Activated CD8-positive, alpha-beta T cell treated with anti-CD3 and anti-CD28 coated beads for 36 hours (primary cell): ENCODE measurements around the gene HSPB6. TPM values are rescaled to one million over a fixed set of nuclear protein-coding genes. Genes with fewer than 3 reads are reported as not detected.

Experiments used
- ATAC-seq: fragments of 200-7000 bp; cut with Tn5 transposase; one replicate; pipeline ENCODE4 v1.10.0; 2021; ENCODE audit warnings: mild to moderate bottlenecking, moderate library complexity
- CTCF ChIA-PET: fragments of 350-600 bp; sonication (Branson Sonifier 250); formaldehyde crosslinking; loops from one replicate; lab custom pipeline; 2021; ENCODE audit warnings: antibody characterized with exemption; lab: Charles Lee
- POLR2A ChIA-PET: fragments of 350-600 bp; sonication (Branson Sonifier 250); formaldehyde crosslinking; loops from one replicate; lab custom pipeline; 2021; ENCODE audit warnings: antibody characterized with exemption; lab: Charles Lee
- DNase-seq: peaks from one replicate; pipeline ENCODE4 v3.0.0-alpha.2; 2020
- H3K27ac Mint-ChIP-seq: one replicate; pipeline ENCODE4 v1.8.0; 2021; ENCODE audit warnings: mild to moderate bottlenecking, mixed read lengths
- H3K27me3 Mint-ChIP-seq: one replicate; pipeline ENCODE4 v1.8.0; 2021; ENCODE audit warnings: mixed read lengths
- H3K36me3 Mint-ChIP-seq: one replicate; pipeline ENCODE4 v1.8.0; 2021; ENCODE audit warnings: low read depth, mixed read lengths
- H3K4me1 Mint-ChIP-seq: one replicate; pipeline ENCODE4 v1.8.0; 2021; ENCODE audit warnings: low read depth, mixed read lengths
- H3K4me3 Mint-ChIP-seq: one replicate; pipeline ENCODE4 v1.8.0; 2021; ENCODE audit warnings: mild to moderate bottlenecking, moderate library complexity, mixed read lengths
- H3K9me3 Mint-ChIP-seq: one replicate; pipeline ENCODE4 v1.8.0; 2021; ENCODE audit warnings: mixed read lengths
- intact Hi-C: fragments of 100-400 bp; cut with micrococcal nuclease; formaldehyde crosslinking; loops from one replicate; pipeline ENCODE4 v1.10.0; 2022
- total RNA-seq, 2 experiments: library from RNA; stranded (reverse); gene quantifications; one replicate each; pipeline ENCODE4 v1.2.3, GENCODE V29; 2021
- TF ChIP-seq, protein P1 (sequence below): fragments of 200-600 bp; IDR thresholded peaks from one replicate; pipeline ENCODE4 v1.8.0; 2022; ENCODE audit warnings: antibody characterized with exemption, mild to moderate bottlenecking

HSPB6 gene
- total RNA-seq, 2 experiments from 2014 or later, result 0.85 to 0.95 TPM

DNA sequence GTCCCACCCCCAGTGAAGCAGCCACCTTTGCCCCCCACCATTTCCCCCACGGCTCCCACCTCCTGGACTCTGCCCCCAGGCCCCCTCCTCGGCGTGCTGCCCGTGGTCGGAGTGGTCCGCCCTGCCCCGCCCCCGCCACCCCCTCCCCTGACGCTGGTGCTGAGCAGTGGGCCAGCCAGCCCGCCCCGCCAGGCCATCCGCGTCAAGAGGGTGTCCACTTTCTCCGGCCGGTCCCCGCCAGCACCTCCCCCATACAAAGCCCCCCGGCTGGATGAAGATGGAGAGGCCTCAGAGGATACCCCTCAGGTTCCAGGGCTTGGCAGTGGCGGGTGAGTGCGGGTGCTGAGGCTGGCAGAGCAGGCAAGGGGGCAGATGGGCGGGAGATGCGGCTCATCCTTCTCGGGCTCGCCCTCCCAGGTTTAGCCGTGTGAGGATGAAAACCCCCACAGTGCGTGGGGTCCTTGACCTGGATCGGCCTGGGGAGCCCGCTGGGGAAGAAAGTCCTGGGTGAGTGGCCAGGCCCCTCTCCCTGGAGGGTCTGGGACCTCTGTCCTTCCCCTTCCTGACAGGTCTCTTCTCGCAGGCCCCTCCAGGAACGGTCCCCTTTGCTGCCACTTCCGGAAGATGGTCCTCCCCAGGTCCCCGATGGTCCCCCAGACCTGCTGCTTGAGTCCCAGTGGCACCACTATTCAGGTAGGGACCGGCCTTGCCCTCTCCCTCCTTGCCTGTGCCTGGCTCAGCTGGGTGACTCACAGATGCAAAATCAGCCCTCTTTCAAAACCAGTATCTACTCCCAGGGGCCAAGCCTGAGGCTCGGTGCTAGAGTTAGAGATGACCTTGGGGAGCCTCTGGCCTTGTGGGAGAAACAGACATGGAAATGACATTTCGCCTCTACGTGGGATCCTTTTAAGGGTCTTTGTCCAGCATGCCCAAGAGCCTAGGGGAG lies 23.4 kb downstream of the HSPB6 start:
- POLR2A ChIA-PET, result interaction anchor here (1.1 to 5.6 kb wide), 5 partner anchors 9 to 18 kb away, joined by 3 to 105 read pairs (median 11); partner anchors contain the start of genes IGFLR1, KMT2B and LIN37
- H3K36me3 Mint-ChIP-seq, result peaks cover 45% of the 10 kb centered on the region
- peak overlapping the region; percentile 64 for H3K27ac Mint-ChIP-seq
- CTCF ChIA-PET, result no interaction called here
- H3K4me1 Mint-ChIP-seq, result peaks cover 6% of the 10 kb centered on the region
- no peaks in the 10 kb centered on the region for H3K9me3 Mint-ChIP-seq
- DNase-seq (no peak), ATAC-seq (no peak)
- no peak overlapping the region for H3K4me3 Mint-ChIP-seq
- H3K27me3 Mint-ChIP-seq, result no peaks in the 10 kb centered on the region
- intact Hi-C loops, result no loop called here
- TF ChIP-seq, protein P1, sequence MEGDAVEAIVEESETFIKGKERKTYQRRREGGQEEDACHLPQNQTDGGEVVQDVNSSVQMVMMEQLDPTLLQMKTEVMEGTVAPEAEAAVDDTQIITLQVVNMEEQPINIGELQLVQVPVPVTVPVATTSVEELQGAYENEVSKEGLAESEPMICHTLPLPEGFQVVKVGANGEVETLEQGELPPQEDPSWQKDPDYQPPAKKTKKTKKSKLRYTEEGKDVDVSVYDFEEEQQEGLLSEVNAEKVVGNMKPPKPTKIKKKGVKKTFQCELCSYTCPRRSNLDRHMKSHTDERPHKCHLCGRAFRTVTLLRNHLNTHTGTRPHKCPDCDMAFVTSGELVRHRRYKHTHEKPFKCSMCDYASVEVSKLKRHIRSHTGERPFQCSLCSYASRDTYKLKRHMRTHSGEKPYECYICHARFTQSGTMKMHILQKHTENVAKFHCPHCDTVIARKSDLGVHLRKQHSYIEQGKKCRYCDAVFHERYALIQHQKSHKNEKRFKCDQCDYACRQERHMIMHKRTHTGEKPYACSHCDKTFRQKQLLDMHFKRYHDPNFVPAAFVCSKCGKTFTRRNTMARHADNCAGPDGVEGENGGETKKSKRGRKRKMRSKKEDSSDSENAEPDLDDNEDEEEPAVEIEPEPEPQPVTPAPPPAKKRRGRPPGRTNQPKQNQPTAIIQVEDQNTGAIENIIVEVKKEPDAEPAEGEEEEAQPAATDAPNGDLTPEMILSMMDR, result no peak

DNA sequence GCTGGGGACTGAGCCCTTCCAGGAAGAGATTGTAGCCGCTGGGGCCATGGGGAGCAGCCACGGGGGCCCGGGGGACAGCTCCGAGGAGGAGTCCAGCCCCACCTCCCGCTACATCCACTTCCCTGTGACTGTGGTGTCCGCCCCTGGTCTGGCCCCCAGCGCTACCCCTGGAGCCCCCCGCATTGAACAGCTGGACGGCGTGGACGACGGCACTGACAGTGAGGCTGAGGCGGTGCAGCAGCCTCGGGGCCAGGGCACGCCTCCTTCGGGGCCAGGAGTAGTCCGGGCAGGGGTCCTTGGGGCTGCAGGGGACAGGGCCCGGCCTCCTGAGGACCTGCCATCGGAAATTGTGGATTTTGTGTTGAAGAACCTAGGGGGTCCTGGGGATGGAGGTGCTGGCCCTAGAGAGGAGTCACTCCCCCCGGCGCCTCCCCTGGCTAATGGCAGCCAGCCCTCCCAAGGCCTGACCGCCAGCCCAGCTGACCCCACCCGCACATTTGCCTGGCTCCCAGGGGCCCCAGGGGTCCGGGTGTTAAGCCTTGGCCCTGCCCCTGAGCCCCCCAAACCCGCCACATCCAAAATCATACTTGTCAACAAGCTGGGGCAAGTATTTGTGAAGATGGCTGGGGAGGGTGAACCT lies 24.2 kb downstream of the HSPB6 start:
- CTCF ChIA-PET, result interaction anchor here (1.3 kb wide), 1 partner anchor 184 kb away, joined by 3 read pairs; no protein-coding TSS in a partner anchor
- ATAC-seq (no peak), DNase-seq (no peak)
- Mint-ChIP-seq H3K4me1 (peaks cover 6% of the 10 kb centered on the region), H3K27me3 (no peaks in the 10 kb centered on the region), H3K27ac (no peak overlapping the region), H3K36me3 (peaks cover 46% of the 10 kb centered on the region), H3K9me3 (no peaks in the 10 kb centered on the region), H3K4me3 (no peak overlapping the region)
- TF ChIP-seq, protein P1, result no peak
- POLR2A ChIA-PET, result interaction anchor here (1.0 to 3.3 kb wide), 5 partner anchors 8 to 17 kb away, joined by 3 to 55 read pairs (median 7); partner anchors contain the start of genes IGFLR1, KMT2B and LIN37
- intact Hi-C loops, result no loop called here

DNA sequence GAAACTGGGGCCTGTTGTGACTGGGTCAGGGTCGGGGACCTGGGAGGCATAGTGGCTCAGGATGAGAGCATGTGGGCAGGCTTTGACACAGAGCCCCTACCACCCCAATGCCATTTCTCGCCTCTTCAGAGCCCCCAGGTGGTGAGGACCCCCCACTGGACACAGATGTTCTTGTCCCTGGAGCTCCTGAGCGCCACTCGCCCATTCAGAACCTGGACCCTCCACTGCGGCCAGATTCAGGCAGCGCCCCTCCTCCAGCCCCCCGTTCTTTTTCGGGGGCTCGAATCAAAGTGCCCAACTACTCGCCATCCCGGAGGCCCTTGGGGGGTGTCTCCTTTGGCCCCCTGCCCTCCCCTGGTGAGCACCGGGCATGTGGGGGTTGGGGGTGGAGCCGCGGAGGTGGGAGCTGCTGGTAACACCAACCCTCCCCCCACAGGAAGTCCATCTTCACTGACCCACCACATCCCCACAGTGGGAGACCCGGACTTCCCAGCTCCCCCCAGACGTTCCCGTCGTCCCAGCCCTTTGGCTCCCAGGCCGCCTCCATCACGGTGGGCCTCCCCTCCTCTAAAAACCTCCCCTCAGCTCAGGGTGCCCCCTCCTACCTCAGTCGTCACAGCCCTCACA lies 24.9 kb downstream of the HSPB6 start:
- POLR2A ChIA-PET, result interaction anchor here (1.0 to 4.4 kb wide), 5 partner anchors 7 to 16 kb away, joined by 3 to 55 read pairs (median 11); partner anchors contain the start of genes IGFLR1, KMT2B and LIN37
- intact Hi-C loops, result no loop called here
- ATAC-seq, result no peak

DNA sequence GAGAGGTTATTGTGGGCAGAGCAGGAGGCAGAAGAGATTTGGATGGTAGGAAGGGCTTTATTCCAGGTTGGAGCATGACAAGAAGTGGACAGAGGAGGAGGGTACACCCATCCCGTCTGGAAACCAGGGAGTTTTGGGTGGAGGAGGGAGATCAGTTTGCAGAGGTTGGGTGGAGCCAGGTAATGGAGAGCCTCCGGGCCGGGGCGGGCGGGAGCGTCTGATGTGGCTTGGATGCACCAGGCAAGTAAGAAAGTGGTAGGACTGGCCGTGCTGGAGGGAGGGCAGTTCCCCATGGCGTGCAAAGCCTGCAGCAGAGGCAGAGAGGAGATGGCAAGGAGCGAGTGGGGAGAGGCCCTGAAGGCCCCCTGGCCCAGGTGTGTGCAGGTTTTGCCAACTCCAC lies 25.5 kb downstream of the HSPB6 start:
- TF ChIP-seq, protein P1, result no peak
- DNase-seq (no peak), ATAC-seq (no peak)
- Mint-ChIP-seq H3K27ac (peak overlapping the region; percentile 20), H3K27me3 (no peaks in the 10 kb centered on the region), H3K36me3 (peaks cover 44% of the 10 kb centered on the region), H3K4me1 (peaks cover 6% of the 10 kb centered on the region), H3K9me3 (no peaks in the 10 kb centered on the region), H3K4me3 (no peak overlapping the region)
- POLR2A ChIA-PET, result interaction anchor here (1.3 to 4.4 kb wide), 4 partner anchors 7 to 13 kb away, joined by 5 to 55 read pairs (median 32); partner anchors contain the start of genes IGFLR1 and KMT2B
- CTCF ChIA-PET, result interaction anchor here (0.9 to 1.3 kb wide), 2 partner anchors 8 to 183 kb away, joined by 3 read pairs; no protein-coding TSS in a partner anchor
- intact Hi-C loops, result no loop called here

More for the DNA sequence above, 24.9 kb downstream of the HSPB6 start:
- Mint-ChIP-seq H3K27me3 (no peaks in the 10 kb centered on the region), H3K4me1 (peaks cover 6% of the 10 kb centered on the region), H3K9me3 (no peaks in the 10 kb centered on the region), H3K4me3 (no peak overlapping the region), H3K36me3 (peaks cover 46% of the 10 kb centered on the region), H3K27ac (no peak overlapping the region)
- CTCF ChIA-PET, result interaction anchor here (1.3 kb wide), 1 partner anchor 183 kb away, joined by 3 read pairs; no protein-coding TSS in a partner anchor
- TF ChIP-seq, protein P1, result no peak
- no peak for DNase-seq
